Upper lobe of left lung (tissue), 4 donors: ENCODE data around the gene SDHA.
"Not testable (repeated sequence)": the region's sequence is repeated elsewhere in the genome, so short reads cannot be mapped to it uniquely, and the experiment has no call there.

ENCODE experiments used
- CTCF ChIP-seq, 6 experiments: fragments of 450-650 bp in 4 of 6; fragments of 200-600 bp in 2 of 6; sonication (generic) in 2 of 6; IDR thresholded peaks; one replicate each; pipeline ENCODE4 v1.5.1; 2016 to 2019; ENCODE audit warnings: antibody characterized with exemption in 6 of 6
- EP300 ChIP-seq, 4 donors: sonication (generic); formaldehyde crosslinking; IDR thresholded peaks; one replicate each; pipeline ENCODE4 v1.5.1; 2017; ENCODE audit warnings: antibody characterized with exemption in 4 of 4, control low read depth in 2 of 4
- POLR2A ChIP-seq, 4 donors: fragments of 450-650 bp; IDR thresholded peaks; one replicate each; pipeline ENCODE4 v1.5.1; 2016 to 2017; ENCODE audit warnings: antibody characterized with exemption in 4 of 4, mild to moderate bottlenecking in 2 of 4
- POLR2AphosphoS5 ChIP-seq, 2 donors: sonication (generic); formaldehyde crosslinking; IDR thresholded peaks; one replicate each; pipeline ENCODE4 v1.5.1; 2017; ENCODE audit warnings: antibody characterized with exemption in 2 of 2

GRCh38 chr5:241045-241669, 23.0 kb downstream of the SDHA start:
- TF ChIP-seq CTCF, POLR2AphosphoS5, POLR2A, EP300 (IDR thresholded peaks at IDR 0.05): not testable (repeated sequence)
